Measurements from ENCODE around the gene PLOD2. TPM values are rescaled to one million over a fixed set of nuclear protein-coding genes. Genes with fewer than 3 reads are reported as not detected.
A peak's percentile ranks its signal among the peaks of the same experiment; 100 is the strongest.

Gene PLOD2
- total RNA-seq, 1 donor from 2014 or later = 208 TPM

- TF ChIP-seq, protein P1, sequence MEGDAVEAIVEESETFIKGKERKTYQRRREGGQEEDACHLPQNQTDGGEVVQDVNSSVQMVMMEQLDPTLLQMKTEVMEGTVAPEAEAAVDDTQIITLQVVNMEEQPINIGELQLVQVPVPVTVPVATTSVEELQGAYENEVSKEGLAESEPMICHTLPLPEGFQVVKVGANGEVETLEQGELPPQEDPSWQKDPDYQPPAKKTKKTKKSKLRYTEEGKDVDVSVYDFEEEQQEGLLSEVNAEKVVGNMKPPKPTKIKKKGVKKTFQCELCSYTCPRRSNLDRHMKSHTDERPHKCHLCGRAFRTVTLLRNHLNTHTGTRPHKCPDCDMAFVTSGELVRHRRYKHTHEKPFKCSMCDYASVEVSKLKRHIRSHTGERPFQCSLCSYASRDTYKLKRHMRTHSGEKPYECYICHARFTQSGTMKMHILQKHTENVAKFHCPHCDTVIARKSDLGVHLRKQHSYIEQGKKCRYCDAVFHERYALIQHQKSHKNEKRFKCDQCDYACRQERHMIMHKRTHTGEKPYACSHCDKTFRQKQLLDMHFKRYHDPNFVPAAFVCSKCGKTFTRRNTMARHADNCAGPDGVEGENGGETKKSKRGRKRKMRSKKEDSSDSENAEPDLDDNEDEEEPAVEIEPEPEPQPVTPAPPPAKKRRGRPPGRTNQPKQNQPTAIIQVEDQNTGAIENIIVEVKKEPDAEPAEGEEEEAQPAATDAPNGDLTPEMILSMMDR (IDR thresholded peaks at IDR 0.05) = no peak
- Mint-ChIP-seq H3K27me3 (ENCODE audit: low read depth) (no peaks in the 10 kb centered on the region), H3K4me3 (ENCODE audit: unreplicated experiment) (no peak overlapping the region), H3K4me1 (ENCODE audit: low read depth) (peaks cover 51% of the 10 kb centered on the region), H3K36me3 (ENCODE audit: low read depth) (peaks cover 8% of the 10 kb centered on the region), H3K27ac (ENCODE audit: unreplicated experiment) (peak overlapping the region; percentile 19), H3K9me3 (ENCODE audit: low read depth) (no peaks in the 10 kb centered on the region)
- no peak for DNase-seq (ENCODE audit: low spot score)
These were observed 67.1 kb downstream of the PLOD2 start for GRCh38 chr3:146093896-146094295.

GRCh38 chr3:146092230-146092629 lies 68.8 kb downstream of the PLOD2 start:
- Mint-ChIP-seq H3K4me1 (ENCODE audit: low read depth) (peaks cover 61% of the 10 kb centered on the region), H3K4me3 (ENCODE audit: unreplicated experiment) (no peak overlapping the region), H3K27ac (ENCODE audit: unreplicated experiment) (peak overlapping the region; percentile 83)

GRCh38 chr3:146091397-146091796 lies 69.6 kb downstream of the PLOD2 start:
- TF ChIP-seq, protein P1 (IDR thresholded peaks at IDR 0.05) = no peak
- no peaks in the 10 kb centered on the region for H3K9me3 Mint-ChIP-seq (ENCODE audit: low read depth)
- peaks cover 61% of the 10 kb centered on the region for H3K4me1 Mint-ChIP-seq (ENCODE audit: low read depth)
- H3K27me3 Mint-ChIP-seq (ENCODE audit: low read depth) = no peaks in the 10 kb centered on the region
- H3K27ac Mint-ChIP-seq (ENCODE audit: unreplicated experiment) = no peak overlapping the region
- DNase-seq (ENCODE audit: low spot score) = no peak
- H3K36me3 Mint-ChIP-seq (ENCODE audit: low read depth) = peaks cover 6% of the 10 kb centered on the region
- no peak overlapping the region for H3K4me3 Mint-ChIP-seq (ENCODE audit: unreplicated experiment)

More at GRCh38 chr3:146092230-146092629, 68.8 kb downstream of the PLOD2 start:
- H3K36me3 Mint-ChIP-seq (ENCODE audit: low read depth) = peaks cover 6% of the 10 kb centered on the region
- H3K27me3 Mint-ChIP-seq (ENCODE audit: low read depth) = no peaks in the 10 kb centered on the region
- TF ChIP-seq, protein P1 (IDR thresholded peaks at IDR 0.05) = no peak
- no peaks in the 10 kb centered on the region for H3K9me3 Mint-ChIP-seq (ENCODE audit: low read depth)
- no peak for DNase-seq (ENCODE audit: low spot score)

DNA sequence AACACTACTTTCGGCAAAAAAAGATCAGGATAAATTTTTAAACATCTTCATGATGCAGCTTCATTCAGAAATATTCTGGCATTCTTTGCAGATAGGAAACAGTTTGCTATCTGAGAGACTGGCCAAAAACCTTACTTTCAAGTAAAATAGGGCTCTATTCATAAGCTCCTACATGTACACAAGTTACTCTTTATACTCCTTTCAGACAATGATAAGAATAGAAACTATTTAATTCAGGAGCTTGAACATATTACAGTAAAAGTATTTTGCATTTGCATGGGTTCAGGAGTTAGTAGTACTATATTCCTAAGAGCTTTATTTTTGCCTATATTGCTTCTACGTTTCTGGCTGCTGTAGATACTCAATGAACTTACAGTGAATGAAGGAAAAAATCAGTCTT lies 70.5 kb downstream of the PLOD2 start:
- peak overlapping the region; percentile 52 for H3K27ac Mint-ChIP-seq (ENCODE audit: unreplicated experiment)

GRCh38 chr3:146088840-146089239 lies 72.1 kb downstream of the PLOD2 start:
- Mint-ChIP-seq H3K36me3 (ENCODE audit: low read depth) (no peaks in the 10 kb centered on the region), H3K4me1 (ENCODE audit: low read depth) (peaks cover 52% of the 10 kb centered on the region), H3K9me3 (ENCODE audit: low read depth) (no peaks in the 10 kb centered on the region), H3K27ac (ENCODE audit: unreplicated experiment) (no peak overlapping the region), H3K4me3 (ENCODE audit: unreplicated experiment) (no peak overlapping the region), H3K27me3 (ENCODE audit: low read depth) (no peaks in the 10 kb centered on the region)
- DNase-seq (ENCODE audit: low spot score) = no peak
- TF ChIP-seq, protein P1 (IDR thresholded peaks at IDR 0.05) = no peak

More for the DNA sequence above, 70.5 kb downstream of the PLOD2 start:
- Mint-ChIP-seq H3K9me3 (ENCODE audit: low read depth) (no peaks in the 10 kb centered on the region), H3K36me3 (ENCODE audit: low read depth) (peaks cover 6% of the 10 kb centered on the region), H3K27me3 (ENCODE audit: low read depth) (no peaks in the 10 kb centered on the region), H3K4me3 (ENCODE audit: unreplicated experiment) (peak overlapping the region; percentile 37), H3K4me1 (ENCODE audit: low read depth) (peaks cover 64% of the 10 kb centered on the region)
- no peak for DNase-seq (ENCODE audit: low spot score)
- TF ChIP-seq, protein P1 (IDR thresholded peaks at IDR 0.05) = no peak
